HK-2 (cell line): Measurements from ENCODE around the gene PROKR1.
A peak's percentile ranks its signal among the peaks of the same experiment; 100 is the strongest.
"Not testable (repeated sequence)": the region's sequence is repeated elsewhere in the genome, so short reads cannot be mapped to it uniquely, and the experiment has no call there.

Source experiments
- DNase-seq: peaks from one replicate; pipeline ENCODE4 v3.0.0-alpha.2; 2018; ENCODE audit not compliant: unreplicated experiment

PROKR1 gene

DNA sequence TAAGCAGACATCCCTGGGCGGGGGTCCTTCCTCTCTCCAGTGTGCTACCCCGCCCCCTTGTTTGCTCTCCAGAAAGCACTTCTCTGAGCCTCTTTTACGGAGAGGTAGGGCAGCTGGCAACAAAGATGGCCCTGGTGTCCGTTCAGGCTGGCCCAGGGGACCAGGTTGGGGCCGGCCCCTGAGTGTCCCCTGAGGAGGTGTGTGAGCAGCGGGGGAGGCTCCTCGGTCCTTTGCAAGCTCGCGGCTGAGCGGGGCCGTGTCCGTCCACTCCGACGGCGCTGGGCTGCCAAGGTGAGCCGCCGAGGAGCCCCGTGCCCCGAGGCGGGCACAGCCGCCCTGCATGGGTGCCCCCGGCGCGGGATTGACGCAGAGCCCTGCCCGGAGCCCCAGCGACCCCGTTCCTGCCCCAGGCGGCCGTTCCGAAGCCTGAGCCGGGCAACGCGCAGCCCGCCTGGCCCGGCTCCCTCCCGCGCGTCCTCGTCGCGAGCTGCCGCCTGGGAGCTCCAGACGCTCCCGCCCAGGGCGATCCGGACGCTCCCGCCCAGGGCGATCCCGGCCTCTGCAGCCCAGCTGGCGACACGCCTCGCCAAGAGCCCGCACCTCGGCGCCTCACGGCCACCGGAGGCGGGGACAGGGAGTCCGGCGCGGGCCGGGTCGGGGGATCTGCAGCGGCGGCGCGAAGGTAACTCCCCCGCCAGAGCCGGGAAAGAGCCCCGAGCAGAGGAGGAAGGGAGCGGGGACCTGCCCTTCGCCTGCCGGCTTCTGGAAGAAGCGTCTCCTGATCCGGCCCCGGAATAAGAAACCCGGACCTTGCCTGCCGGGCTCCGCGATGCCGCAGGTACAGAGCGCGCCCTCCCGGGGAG, at the start of gene PROKR1:
Gene PROKR1 (plus strand): TSS at position 569 of the 863 bp plus-strand sequence. CDS start 2,243 bp downstream, outside the sequence.
- DNase-seq: peak; percentile 46

DNA sequence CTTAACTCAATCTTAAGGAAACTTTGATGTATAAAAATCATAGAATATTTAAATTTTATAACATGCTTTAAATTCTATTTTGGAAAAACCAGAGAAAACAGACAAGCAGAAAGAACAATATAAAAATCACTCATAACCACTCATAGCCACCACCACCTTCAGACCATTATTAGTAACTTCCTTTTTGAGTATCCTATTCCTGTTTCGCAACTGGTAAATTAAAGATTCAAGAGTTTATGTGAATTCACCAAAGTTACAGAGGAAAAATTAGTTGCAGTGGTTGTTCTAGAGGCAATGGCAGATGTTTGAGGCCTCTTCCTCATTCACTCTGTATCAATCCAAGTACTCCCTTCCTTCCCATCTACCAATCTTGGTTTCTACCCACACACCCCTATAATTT, 49.3 kb upstream of the PROKR1 start:
- no peak for DNase-seq

DNA sequence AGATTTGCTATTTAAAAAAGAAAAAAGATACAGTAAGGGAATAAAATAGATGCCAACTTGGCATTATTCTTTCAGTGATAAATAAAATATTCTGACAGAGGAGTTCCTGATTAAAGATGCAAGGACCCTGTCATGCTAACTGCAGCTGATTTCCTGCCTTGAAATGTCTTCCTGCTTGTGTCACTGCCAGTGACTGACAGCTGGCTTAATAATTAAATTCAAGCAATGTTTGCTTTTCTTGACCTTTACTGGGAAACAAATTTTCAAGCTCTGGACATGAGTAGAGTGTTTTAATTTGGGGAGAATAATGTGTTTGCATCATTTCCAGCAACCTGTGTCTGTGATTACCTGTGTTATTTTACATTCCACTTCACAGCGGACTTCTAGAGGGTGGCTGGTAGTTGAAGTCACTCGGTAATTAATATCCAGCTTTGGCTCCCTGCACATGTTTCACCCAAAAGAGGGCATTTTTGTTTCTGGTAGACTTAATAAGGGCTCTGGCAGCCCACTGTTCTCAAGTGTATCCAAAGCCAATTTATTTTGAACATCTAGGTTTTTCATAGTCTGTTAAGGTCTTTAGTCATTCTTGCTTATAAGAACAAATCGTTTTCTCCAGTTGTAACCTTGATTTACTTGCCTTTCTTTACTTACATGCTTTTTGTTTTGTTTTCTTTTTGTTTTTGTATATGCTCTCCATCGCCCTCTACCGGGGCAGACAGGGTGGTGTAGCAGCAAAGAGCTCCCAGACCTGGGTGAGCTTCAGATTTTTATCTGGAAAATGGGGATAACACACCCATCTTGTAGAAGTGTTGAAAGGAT, 48.5 kb upstream of the PROKR1 start:
- peak; percentile 16 for DNase-seq

DNA sequence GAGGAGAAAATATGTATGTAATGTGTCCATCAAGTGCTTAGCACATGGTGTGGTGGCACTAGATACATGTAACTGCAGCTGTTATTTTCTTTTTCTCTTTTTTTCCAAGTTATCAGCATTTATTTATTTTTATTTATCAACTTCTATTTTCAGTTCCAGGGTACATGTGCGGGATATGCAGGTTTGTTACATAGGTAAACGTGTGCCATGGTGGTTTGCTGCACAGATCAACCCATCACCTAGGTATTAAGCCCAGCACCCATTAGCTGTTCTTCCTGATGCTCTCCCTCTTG, 47.9 kb upstream of the PROKR1 start:
- not testable (repeated sequence) for DNase-seq

DNA sequence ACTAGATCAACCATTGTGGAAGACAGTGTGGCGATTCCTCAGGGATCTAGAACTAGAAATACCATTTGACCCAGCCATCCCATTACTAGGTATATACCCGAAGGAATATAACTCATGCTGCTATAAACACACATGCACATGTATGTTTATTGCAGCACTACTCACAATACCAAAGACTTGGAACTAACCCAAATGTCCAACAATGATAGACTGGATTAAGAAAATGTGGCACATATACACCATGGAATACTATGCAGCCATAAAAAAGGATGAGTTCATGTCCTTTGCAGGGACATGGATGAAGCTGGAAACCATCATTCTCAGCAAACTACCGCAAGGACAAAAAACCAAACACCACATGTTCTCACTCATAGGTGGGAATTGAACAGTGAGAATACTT, 42.9 kb upstream of the PROKR1 start:
- DNase-seq: not testable (repeated sequence)

DNA sequence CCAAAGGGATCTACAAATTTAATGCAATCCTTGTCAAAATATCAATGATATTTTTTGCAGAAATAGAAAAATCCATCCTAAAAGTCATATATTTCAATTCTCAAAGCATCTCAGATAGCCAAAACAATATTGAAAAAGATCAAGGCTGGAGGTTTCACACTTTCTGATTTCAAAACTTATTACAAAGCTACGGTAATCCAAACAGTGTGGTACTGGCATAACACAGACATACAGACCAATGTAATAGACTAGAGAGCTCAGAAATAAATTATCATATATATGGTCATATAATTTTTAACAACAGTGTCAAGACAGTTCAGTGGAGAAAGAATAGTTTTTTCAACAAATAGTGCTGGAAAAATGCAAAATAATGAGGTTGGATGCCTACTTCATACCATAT, 40.3 kb upstream of the PROKR1 start:
- DNase-seq: no peak

DNA sequence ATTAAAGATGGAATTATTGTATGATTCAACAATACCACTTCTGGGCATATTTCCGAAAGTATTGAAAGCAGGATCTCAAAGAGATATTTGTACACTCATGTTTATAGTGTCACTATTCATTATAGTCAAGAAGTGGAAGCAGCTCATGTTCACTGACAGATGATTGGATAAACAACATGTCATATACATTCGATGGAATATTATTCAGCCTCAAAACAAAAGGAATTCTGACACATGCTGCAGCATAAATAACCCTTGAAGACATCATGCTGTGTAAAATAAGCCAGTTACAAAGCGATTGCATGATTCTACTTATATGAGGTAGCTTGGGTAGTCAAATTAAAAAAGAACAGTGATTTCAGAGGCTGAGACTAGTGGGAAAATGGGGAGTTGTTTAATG, 39.3 kb upstream of the PROKR1 start:
- DNase-seq: no peak

DNA sequence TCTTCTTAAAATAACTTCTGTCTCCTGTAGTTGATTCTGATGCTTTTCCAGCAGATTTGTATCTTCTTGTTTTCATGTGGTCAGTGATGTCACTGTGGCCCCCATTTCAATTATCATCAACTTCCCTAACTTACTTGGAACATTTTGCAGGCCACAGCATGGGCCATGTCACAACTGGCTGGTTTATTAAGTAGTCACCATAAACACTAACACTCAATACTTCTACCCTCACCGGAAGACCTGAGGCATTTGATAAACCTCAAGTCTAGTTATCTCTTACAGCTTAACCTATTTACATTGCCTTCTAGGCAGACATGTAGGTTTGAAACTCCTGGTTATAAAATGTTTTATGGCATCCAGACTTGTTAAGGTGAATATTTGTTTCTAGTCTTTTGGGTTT, 37.4 kb upstream of the PROKR1 start:
- DNase-seq: no peak

DNA sequence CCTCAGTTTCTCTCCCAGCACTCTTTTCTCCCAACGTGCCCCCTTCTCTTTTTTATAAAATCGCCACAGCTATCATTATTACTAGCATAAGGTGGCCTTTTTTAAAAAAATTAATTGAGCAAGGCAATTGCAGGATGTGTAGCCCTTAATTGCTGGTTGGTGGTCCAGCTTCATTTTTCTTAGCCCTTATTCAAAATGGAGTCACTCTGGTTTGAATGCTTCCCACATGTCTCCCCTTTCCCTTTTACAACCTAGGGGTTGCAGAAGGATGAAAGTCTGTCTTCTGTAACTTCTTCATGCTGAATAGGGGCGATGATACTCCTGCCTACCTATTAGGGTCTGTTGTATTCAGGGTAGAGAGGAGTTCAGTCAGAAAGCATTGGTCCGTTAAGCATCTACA, 36.6 kb upstream of the PROKR1 start:
- no peak for DNase-seq

DNA sequence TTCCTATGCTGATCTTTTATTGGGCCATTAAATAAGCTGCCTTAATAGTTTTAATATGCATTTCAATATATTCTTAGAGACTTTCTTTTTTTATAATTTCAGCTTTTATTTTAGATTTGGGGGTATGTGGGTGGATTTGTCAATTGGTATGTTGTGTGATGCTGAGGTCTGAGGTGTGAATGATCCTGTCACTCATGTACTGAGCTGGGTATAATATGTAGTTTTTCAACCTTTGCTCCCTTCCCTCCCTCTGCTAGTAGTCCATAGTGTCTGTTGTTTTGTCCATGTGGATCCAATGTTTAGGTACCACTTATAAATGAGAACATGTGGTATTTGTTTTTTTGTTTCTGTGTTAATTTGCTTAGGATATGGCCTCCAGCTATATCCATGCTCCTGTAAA, 35.5 kb upstream of the PROKR1 start:
- no peak for DNase-seq

DNA sequence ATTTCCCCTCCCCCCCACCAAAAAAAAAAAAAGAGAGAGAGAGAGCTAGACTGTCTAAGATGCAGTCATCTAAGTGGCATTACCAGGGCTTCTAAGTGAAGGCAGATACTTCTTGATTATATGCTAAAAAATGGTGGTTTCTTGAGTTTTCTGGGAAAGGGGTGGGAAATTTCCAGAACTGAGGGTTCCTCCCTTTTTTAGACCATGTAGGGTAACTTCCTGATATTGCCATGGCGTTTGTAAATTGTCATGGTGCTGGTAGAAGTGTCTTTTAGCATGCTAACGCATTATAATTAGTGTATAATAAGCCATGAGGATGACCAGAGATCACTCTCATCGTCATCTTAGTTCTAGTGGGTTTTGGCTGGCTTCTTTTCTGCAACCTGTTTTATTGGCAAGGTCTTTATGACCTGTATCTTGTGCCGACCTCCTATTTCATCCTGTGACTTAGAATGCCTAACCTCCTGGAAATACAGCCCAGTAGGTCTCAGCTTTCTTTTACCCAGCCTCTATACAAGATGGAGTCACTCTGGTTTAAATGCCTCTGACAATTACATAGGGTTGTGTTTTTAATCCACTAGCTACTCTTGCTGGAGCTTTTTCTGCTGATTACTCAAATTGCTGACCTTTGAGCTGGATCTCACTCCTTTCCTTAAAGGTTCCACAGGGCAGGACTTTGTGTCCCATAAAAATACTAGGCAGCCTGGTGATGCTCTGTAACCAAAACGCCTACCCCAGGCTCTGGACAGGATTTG, 30.4 kb upstream of the PROKR1 start:
- no peak for DNase-seq

DNA sequence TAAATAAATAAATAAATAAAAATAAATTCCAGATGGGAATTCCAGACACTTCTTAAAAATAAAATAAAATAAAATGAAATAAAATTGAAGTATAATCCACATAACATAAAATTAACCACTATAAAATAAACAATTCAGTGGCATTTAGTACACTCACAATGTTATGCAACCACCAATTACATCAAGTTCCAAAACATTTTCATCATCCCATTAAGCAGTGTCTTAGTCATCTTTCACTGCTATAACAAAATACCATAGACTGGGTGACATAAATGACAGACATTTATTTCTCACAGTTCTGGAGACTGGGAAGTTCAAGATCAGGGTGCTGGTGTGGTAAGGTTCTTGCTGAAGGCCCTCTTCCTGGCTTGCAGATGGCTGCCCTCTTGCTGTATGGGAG, 22.6 kb upstream of the PROKR1 start:
- DNase-seq: no peak

DNA sequence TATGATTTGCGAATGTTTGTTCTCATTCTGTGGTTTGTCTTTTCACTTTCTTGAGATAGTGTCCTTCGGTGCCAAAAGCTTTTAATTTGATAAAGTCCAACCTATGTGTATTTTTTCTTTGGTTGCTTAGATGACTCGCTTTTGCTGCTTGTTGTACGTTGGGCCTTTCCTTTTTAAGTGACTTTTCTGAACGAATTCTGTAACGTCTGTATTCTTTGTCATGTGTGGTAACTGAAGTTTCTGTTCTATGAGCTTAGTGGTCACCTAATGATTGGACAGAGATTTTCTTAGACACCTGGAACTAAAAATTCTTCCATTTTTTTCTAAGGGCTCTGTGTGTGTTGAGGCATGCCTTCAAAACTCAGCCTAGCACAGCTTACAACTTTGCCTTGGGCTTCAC, 19.6 kb upstream of the PROKR1 start:
- no peak for DNase-seq

DNA sequence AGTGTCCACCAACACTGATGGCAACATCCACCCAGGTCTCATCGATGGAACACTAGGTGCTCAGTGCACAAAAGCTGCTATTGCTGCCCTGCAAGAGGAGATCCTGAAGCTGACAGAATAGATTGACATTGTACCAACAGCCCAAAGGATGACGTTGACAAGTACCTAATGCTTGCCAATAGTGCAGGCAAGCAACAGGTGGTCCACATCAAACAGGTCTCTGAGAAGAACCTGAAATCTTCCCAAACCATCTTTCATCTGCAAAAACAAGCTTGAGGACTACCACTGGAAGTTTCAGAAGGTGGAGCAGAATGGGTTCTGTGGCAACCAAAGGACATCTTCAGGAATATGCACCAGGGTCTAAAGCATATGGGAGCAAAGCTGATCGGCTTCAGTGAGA, 15.8 kb upstream of the PROKR1 start:
- no peak for DNase-seq

DNA sequence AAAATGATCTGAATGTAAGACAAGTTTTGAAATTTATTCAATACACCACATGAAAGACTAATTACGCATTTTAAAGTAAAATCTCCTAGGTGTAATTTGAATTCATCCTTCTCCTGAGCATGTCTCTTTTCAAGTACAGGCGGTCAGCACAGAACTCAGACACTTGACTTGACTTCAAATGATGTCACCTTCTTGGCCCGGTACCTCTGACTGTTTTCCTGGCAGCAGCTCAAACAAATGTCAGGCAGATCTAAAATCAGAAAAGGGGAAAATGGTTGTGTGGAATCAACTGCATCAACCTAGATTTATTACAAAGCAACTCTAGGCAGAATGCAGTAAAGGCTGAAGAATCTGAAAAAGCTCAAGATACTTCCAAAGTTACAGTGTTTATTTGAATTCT, 11.4 kb upstream of the PROKR1 start:
- DNase-seq: no peak

DNA sequence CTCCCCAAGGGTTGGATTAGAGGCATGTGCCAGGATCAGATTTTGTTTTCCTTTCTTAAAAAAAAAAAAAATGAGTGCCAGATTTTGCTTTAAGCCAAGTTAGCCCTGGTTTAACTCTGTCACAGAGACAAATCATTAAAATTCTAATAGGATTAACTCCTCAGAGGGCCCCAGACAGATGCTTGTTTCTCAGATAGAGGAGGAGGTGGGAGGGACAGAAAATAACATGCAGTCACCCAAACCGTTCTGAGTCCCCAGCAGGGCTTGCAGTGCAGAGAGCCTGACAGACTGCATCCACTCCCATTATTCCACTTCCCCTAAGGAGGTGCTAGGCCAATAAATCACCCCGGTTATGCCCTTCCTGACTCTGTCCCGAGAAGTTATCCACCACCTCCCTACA, 6.3 kb upstream of the PROKR1 start:
- no peak for DNase-seq

DNA sequence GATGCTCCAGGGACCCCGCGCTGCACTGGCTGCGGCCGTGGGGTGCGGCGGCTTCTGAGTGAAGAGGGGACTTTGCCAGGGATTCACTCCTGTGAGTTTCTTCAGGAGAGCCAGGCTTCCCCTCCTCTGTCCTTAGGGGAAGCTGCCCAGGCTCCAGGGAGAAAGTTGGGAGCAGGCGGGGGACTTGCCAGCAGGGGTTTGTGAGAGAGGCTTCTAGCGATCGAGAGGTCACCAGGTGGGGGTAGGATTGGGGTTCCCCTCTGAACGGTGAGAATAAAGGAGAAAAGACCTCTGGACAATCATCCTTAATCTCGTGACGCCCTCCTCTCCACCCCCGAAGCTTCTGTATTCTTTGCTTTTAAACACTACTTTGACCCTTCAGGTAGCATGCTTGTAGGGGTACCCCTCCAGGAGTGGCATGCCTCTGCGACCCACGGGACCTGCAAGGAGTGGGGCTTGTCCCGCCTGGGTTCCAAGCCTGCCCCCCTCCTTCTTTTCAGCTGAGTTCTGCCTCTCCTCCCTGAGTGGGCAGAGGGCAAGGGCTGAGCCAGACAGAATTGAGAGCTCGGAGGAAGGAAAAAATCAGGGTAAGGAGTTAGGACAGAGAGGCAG, 601 bp downstream of the PROKR1 start:
- no peak for DNase-seq

DNA sequence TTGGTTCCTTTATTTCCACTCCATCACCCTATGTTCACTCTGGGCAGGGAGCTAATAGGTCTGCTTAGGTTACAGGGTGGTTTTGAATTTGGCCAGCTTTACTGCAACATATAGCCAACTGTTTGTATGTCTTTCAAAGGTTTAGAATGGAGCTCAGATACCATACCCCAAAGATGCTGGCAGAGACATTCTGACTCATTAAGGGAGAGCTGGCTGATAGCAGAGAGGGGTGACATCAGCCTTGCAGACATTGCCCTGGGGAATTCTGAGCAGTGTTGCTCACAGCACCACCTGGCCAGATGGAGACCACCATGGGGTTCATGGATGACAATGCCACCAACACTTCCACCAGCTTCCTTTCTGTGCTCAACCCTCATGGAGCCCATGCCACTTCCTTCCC, 2.1 kb downstream of the PROKR1 start:
- no peak for DNase-seq

DNA sequence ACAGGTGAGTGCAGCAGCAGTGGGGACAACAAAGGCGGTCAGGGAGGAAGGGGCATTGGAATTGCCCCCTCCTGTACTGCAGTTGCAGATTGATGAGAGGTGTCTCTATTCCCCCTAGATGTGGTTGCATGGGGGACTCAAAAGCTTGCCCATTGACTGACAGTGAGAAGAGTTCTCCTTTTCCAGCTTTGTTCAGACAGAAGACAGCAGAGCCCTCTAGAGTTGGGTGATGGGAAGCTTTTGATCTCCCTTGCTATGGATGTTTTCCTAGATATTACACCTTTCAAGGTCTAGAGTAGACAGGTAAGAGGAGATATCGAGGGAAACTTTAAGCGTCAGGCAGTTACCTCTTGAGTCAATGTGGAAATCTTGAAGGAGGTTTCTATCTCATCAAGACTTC, 2.9 kb downstream of the PROKR1 start:
- DNase-seq: no peak

DNA sequence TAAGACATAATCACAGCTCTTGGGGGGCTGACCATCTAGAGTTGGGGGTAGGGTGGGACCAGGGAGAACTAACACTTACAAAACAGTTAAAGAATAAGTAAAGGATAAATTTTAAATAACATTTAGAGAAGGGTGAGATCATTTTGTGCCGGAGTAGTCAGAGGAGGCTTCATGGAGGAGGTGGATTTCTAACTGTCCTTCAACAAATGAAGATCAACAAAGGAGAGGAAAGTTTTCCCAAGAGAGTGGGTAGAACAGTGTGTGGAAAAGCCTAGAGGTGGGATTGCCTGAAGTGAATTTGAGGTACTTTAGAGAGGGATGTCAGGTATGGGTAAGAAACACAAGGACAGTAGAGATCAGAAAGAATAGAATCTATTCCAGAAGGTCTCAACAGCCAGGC, 7.3 kb downstream of the PROKR1 start:
- DNase-seq: no peak

DNA sequence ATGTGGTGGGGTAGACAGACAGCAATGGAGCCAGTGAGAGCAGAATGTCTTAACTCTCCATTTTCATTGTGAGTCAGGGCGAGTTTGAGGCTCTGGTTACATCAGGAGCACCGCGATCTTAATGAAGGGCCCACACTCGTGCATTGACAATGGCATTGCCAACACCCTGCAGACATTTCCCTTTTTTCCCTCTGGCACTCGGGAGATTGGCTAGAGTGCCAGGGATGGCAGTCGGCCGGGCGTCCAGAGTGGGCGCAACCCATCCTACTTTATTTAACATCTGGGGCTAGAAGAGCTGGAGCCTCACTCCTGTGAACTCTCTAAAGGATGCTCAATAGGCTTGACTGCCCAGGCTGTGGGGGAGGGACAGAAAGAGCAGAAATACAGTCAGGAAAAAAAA, 9.7 kb downstream of the PROKR1 start:
- DNase-seq: no peak

DNA sequence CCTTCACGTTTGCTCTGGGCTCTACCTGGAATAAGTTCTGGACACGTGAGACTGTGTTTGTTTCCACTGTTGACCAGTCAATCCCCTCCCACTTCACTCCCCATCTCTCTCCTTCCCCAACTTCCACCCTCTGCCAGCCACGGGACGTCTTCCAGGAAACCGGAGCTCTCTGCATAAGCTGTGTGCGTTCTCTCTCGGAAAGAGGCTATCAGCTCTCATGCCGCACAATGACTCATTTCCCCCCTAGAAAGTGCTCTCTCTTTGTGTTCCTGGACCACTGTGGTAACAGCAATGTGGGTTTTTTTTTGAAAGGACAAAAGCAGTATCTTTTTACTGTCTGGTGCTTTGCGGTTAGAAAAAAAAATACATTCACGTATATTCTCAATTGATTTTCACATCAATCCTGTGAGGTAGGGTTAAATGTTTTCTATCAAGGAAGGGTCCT, 10.2 kb downstream of the PROKR1 start:
- DNase-seq: peak; percentile 38
